Esophagus muscularis mucosa (tissue), 3 donors: Measurements from ENCODE around the gene F9.

Experiments
- EP300 ChIP-seq: sonication (generic); formaldehyde crosslinking; IDR thresholded peaks from one replicate; pipeline ENCODE4 v1.6.1; 2017; ENCODE audit warnings: antibody characterized with exemption
- POLR2A ChIP-seq: fragments of 450-650 bp; IDR thresholded peaks from one replicate; pipeline ENCODE4 v1.6.1; 2017; ENCODE audit warnings: antibody characterized with exemption, moderate library complexity, mild to moderate bottlenecking, low read depth
- POLR2AphosphoS5 ChIP-seq, 2 donors: sonication (generic); formaldehyde crosslinking; IDR thresholded peaks; one replicate each; pipeline ENCODE4 v1.6.1; 2017; ENCODE audit warnings: antibody characterized with exemption in 2 of 2

- TF ChIP-seq POLR2AphosphoS5 (IDR thresholded peaks at IDR 0.05) (no peak), POLR2A (no peak), EP300 (no peak)
Observed at GRCh38 chrX:139596068-139596467, 65.5 kb downstream of the F9 start.
